OCI-LY7 (cell line): ENCODE measurements around the gene KLHDC8A. TPM values are rescaled to one million over a fixed set of nuclear protein-coding genes. Genes with fewer than 3 reads are reported as not detected.

ENCODE experiments used
- BruUV-seq: library from RNA; stranded (reverse); fragments of 400-500 nt; replicated peaks from 2 replicates; lab custom pipeline; 2021; lab: Mats Ljungman, UMichigan
- CTCF ChIA-PET: fragments of 300-600 bp; sonication (Branson Sonifier 250); formaldehyde crosslinking; loops from one replicate; lab custom pipeline; 2022; ENCODE audit warnings: antibody characterized with exemption; ENCODE audit not compliant: unreplicated experiment; lab: Charles Lee
- POLR2A ChIA-PET: fragments of 300-600 bp; sonication (Branson Sonifier 250); formaldehyde crosslinking; loops from one replicate; lab custom pipeline; 2022; ENCODE audit warnings: antibody characterized with exemption; lab: Charles Lee
- DNase-seq: peaks from one replicate; pipeline ENCODE4 v3.0.0-alpha.2; 2015; ENCODE audit warnings: low spot score
- H2AFZ ChIP-seq: fragments of 200-600 bp; sonication (generic), shearing (Covaris generic); 2 replicates; pipeline ENCODE4 v1.6.1; 2014; ENCODE audit warnings: mild to moderate bottlenecking, antibody characterized with exemption, low read length, moderate library complexity
- H3K27ac ChIP-seq: fragments of 200-600 bp; sonication (generic); 2 replicates; pipeline ENCODE4 v1.5.1; 2014; ENCODE audit warnings: mixed run types, low read depth, mild to moderate bottlenecking, moderate library complexity, low read length, inconsistent platforms; ENCODE audit not compliant: poor library complexity, severe bottlenecking
- H3K36me3 ChIP-seq: fragments of 200-600 bp; sonication (generic); 2 replicates; pipeline ENCODE4 v1.6.1; 2014; ENCODE audit warnings: mild to moderate bottlenecking, antibody characterized with exemption, low read length, moderate library complexity, mixed read lengths; ENCODE audit not compliant: insufficient read depth
- H3K4me1 ChIP-seq: fragments of 200-600 bp; sonication (generic); 2 replicates; pipeline ENCODE4 v1.5.1; 2014; ENCODE audit warnings: mild to moderate bottlenecking, low read length; ENCODE audit not compliant: insufficient read depth, poor library complexity, severe bottlenecking
- H3K4me2 ChIP-seq: fragments of 200-600 bp; sonication (generic); 2 replicates; pipeline ENCODE4 v1.6.1; 2014; ENCODE audit warnings: mild to moderate bottlenecking, low read length
- H3K4me3 ChIP-seq: fragments of 200-600 bp; sonication (generic); 2 replicates; pipeline ENCODE4 v1.5.1; 2014; ENCODE audit warnings: mild to moderate bottlenecking, low read depth, low read length; ENCODE audit not compliant: poor library complexity, severe bottlenecking
- H3K79me2 ChIP-seq: fragments of 200-600 bp; sonication (generic); 2 replicates; pipeline ENCODE4 v1.6.1; 2016; ENCODE audit warnings: low read depth, mild to moderate bottlenecking, low read length, moderate library complexity, mixed read lengths; ENCODE audit not compliant: insufficient read depth
- H3K9me2 ChIP-seq: fragments of 200-600 bp; sonication (generic); 2 replicates; pipeline ENCODE4 v1.6.1; 2016; ENCODE audit warnings: mild to moderate bottlenecking, low read length, mixed read lengths; ENCODE audit not compliant: insufficient read depth
- H3K9me3 ChIP-seq: fragments of 200-600 bp; sonication (generic); 2 replicates; pipeline ENCODE4 v1.6.1; 2014; ENCODE audit warnings: mild to moderate bottlenecking, mixed run types, low read length, mixed read lengths
- H4K20me1 ChIP-seq: fragments of 200-600 bp; sonication (generic); 2 replicates; pipeline ENCODE4 v1.6.1; 2014; ENCODE audit warnings: mild to moderate bottlenecking, antibody characterized with exemption, low read length, moderate library complexity, mixed read lengths; ENCODE audit not compliant: insufficient read depth
- CTCF ChIP-seq: fragments of 200-600 bp; sonication (generic); conservative IDR thresholded peaks from 2 replicates; pipeline ENCODE4 v1.5.1; 2014; ENCODE audit warnings: mild to moderate bottlenecking, antibody characterized with exemption, low read length, moderate library complexity, mixed read lengths
- EZH2phosphoT487 ChIP-seq: fragments of 200-600 bp; sonication (generic); IDR thresholded peaks from 2 replicates; pipeline ENCODE4 v1.6.1; 2018; ENCODE audit warnings: low read depth, borderline replicate concordance, mild to moderate bottlenecking, mixed run types, antibody characterized with exemption, low read length, moderate library complexity, mixed read lengths
- intact Hi-C: fragments of 100-400 bp; cut with micrococcal nuclease; formaldehyde crosslinking; loops from one replicate; pipeline ENCODE4 v1.10.0; 2022; ENCODE audit not compliant: unreplicated experiment
- total RNA-seq, 2 experiments: library from RNA; depleted of rRNA in 1 of 2; stranded (reverse); fragments of >200 nt in 1 of 2; shearing (Covaris generic) in 1 of 2; gene quantifications; 2 replicates each; pipeline ENCODE4 v1.2.3, GENCODE V29; 2014 to 2022

Gene KLHDC8A
- total RNA-seq, 2 experiments from 2014 or later = not detected

DNA sequence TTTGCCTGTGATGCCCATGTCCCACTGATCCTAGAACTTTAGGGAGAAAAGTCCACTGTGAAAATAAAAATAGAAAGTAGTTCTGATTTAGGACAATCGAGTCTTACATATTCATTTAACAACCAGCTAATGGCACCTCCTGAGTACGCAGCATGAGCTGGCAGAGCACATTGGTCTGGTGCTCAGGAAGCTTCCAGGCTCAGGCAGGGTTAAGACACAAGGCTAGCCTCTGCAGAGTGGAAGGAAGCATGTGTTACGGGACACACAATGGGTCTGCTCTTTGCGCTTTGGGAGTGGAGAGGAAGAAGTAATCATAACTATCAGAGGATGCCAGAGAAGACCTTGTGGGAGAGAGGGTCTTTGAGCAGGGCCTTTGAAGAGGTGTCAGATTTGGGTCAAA lies 4.2 kb upstream of the KLHDC8A start:
- no peak for TF ChIP-seq CTCF
- Histone ChIP-seq H3K27ac (no peak overlapping the region), H3K4me2 (no peak overlapping the region), H3K9me3 (no peaks in the 10 kb centered on the region), H2AFZ (no peak overlapping the region), H4K20me1 (no peaks in the 10 kb centered on the region), H3K4me3 (no peak overlapping the region), H3K4me1 (no peaks in the 10 kb centered on the region), H3K9me2 (no peaks in the 10 kb centered on the region), H3K79me2 (no peaks in the 10 kb centered on the region), H3K36me3 (no peaks in the 10 kb centered on the region)
- POLR2A ChIA-PET = no interaction called here
- intact Hi-C loops = no loop called here
- BruUV-seq = no TSS peak
- CTCF ChIA-PET = no interaction called here
- DNase-seq = no peak

DNA sequence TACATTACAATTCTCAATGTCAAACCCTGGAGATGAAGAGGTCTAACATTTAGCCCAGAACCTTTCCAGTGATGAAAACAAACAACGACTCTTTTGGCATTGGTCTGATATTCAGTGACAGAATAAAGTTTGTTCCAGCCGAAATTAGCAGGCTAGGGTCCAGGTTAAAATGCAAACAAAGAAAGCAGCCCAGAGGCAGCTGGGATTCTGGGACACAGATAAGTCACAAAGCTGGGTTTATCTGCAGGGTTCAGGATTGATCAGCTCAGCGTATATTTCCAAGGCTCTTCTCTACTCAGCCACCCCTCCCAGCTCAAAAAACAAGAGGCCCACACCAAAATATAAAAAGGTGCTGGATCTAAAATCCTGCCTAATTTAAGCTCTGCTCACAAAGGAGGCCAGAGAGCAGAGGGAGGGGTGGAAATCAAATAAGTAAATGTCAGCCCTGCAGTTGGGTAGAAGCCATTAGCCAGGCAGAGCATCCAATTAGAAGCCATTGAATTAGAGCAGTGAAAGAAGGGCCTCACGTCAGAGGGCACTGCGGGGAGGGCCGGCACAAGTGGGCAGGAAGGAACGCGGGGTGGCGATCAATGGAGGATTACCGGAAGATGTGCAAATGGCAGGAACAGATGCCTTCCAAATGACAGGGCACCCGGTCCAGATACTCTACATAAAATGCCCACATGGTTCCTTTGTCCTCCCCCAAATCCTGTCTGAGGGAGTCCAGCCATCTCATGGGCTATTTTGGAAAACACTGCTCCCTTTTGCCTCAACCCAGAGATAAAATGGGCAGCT lies 3.2 kb upstream of the KLHDC8A start:
- Histone ChIP-seq H2AFZ (no peak overlapping the region), H3K9me3 (no peaks in the 10 kb centered on the region), H3K4me2 (no peak overlapping the region), H3K79me2 (no peaks in the 10 kb centered on the region), H3K36me3 (no peaks in the 10 kb centered on the region), H3K27ac (no peak overlapping the region), H3K4me3 (no peak overlapping the region), H3K4me1 (no peaks in the 10 kb centered on the region), H4K20me1 (no peaks in the 10 kb centered on the region), H3K9me2 (no peaks in the 10 kb centered on the region)
- intact Hi-C loops = no loop called here
- no TSS peak for BruUV-seq
- TF ChIP-seq EZH2phosphoT487 (no peak), CTCF (no peak)
- no peak for DNase-seq
- CTCF ChIA-PET = no interaction called here
- POLR2A ChIA-PET = no interaction called here

GRCh38 chr1:205358579-205358978 lies 1.9 kb upstream of the KLHDC8A start:
- intact Hi-C loops = no loop called here
- no peaks in the 10 kb centered on the region for H3K4me1 ChIP-seq
- H3K9me2 ChIP-seq = no peaks in the 10 kb centered on the region
- H3K36me3 ChIP-seq = no peaks in the 10 kb centered on the region
- DNase-seq = no peak
- ChIA-PET CTCF (no interaction called here), POLR2A (no interaction called here)
- no peaks in the 10 kb centered on the region for H3K79me2 ChIP-seq
- H3K9me3 ChIP-seq = no peaks in the 10 kb centered on the region
- H3K27ac ChIP-seq = no peak overlapping the region
- TF ChIP-seq EZH2phosphoT487 (no peak), CTCF (no peak)
- H4K20me1 ChIP-seq = no peaks in the 10 kb centered on the region
- no peak overlapping the region for H3K4me2 ChIP-seq
- no peak overlapping the region for H3K4me3 ChIP-seq
- H2AFZ ChIP-seq = no peak overlapping the region
- no TSS peak for BruUV-seq
